KOPT-K1 (cell line): ENCODE results near the gene CFAP58.
"Not testable (repeated sequence)": the region's sequence is repeated elsewhere in the genome, so short reads cannot be mapped to it uniquely, and the experiment has no call there.

Experiments used
- H3K27ac ChIP-seq: fragments of 200-600 bp; sonication (generic); 2 replicates; pipeline ENCODE4 v1.5.1; 2016; ENCODE audit warnings: antibody characterized with exemption, mild to moderate bottlenecking, low read depth, low read length; ENCODE audit not compliant: poor library complexity, severe bottlenecking
- H3K36me3 ChIP-seq: fragments of 200-600 bp; sonication (generic); 2 replicates; pipeline ENCODE4 v1.5.1; 2017; ENCODE audit warnings: antibody characterized with exemption, mild to moderate bottlenecking, low read length, moderate library complexity; ENCODE audit not compliant: insufficient read depth
- H3K9me3 ChIP-seq: fragments of 200-600 bp; sonication (generic); 2 replicates; pipeline ENCODE4 v1.5.1; 2017; ENCODE audit warnings: antibody characterized with exemption, low read length, mild to moderate bottlenecking; ENCODE audit not compliant: insufficient read depth, poor library complexity, severe bottlenecking

CFAP58 gene

GRCh38 chr10:104447331-104447730, 93.7 kb downstream of the CFAP58 start:
- no peaks in the 10 kb centered on the region for H3K9me3 ChIP-seq
- no peak overlapping the region for H3K27ac ChIP-seq
- no peaks in the 10 kb centered on the region for H3K36me3 ChIP-seq

GRCh38 chr10:104447906-104448305, 94.3 kb downstream of the CFAP58 start:
- Histone ChIP-seq H3K36me3 (no peaks in the 10 kb centered on the region), H3K9me3 (no peaks in the 10 kb centered on the region), H3K27ac (no peak overlapping the region)

DNA sequence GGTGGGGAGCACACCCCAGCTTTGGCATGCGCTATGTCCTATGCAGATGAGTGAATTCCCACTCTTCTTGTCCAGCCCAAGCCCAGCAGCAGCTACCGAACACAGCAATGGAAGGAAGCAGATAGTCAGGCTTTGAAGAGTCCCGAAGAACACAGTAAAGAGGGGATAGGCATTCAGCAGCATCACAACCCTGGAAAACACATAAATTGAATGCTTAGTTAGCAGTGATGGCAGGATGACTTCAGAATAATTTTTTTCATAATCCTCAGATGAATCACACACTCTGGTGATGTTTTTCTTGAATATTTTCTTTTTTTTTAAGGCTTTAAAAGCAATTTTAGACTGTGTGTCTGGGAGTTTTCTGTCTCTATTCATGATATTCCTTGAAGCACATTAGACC, 95.8 kb downstream of the CFAP58 start:
- Histone ChIP-seq H3K9me3 (no peaks in the 10 kb centered on the region), H3K36me3 (no peaks in the 10 kb centered on the region), H3K27ac (no peak overlapping the region)

DNA sequence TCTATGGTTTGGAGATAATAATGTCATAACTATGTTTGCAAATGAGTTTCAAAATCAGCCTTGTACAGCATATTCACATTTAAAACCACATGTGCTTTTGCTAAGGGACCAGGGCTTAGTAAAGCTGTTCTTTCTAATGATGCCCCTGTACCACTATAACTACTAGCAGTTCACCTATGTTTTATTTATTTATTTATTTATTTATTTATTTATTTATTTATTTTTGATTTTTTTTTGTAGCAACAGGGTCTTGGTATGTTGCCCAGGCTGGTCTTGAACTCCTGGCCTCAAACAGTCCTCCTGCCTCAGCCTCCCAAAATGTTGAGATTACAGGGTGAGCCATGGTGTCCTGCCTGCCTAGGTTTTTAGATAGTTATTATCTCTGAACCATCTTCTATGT, 96.9 kb downstream of the CFAP58 start:
- no peak overlapping the region for H3K27ac ChIP-seq
- no peaks in the 10 kb centered on the region for H3K36me3 ChIP-seq
- no peaks in the 10 kb centered on the region for H3K9me3 ChIP-seq

DNA sequence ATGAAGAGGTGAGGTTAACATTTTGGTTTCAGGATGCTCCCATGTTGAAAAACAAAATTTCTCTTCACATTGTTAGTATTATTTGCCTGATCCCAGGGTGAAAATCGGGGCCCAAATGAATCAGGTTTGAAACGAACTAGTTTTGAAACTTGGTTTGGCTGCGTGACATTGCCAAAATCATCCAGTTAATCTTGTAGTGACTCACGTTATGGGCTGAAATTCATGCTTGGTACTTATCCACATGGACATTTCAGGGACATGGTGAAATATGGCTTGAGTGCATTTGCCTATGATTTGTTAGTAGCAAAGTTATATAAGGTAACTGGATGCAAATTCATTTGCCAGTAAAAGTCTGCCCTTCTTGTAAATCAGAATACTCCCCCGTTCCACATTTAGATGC, 97.3 kb downstream of the CFAP58 start:
- Histone ChIP-seq H3K27ac (no peak overlapping the region), H3K9me3 (no peaks in the 10 kb centered on the region), H3K36me3 (no peaks in the 10 kb centered on the region)

GRCh38 chr10:104452977-104453376, 99.3 kb downstream of the CFAP58 start:
- Histone ChIP-seq H3K36me3 (no peaks in the 10 kb centered on the region), H3K9me3 (no peaks in the 10 kb centered on the region), H3K27ac (no peak overlapping the region)

GRCh38 chr10:104456802-104457542, 103.3 kb downstream of the CFAP58 start:
- no peak overlapping the region for H3K27ac ChIP-seq
- H3K36me3 ChIP-seq = no peaks in the 10 kb centered on the region
- no peaks in the 10 kb centered on the region for H3K9me3 ChIP-seq

- peaks cover under 1% of the 10 kb centered on the region for H3K9me3 ChIP-seq
- no peak overlapping the region for H3K27ac ChIP-seq
- H3K36me3 ChIP-seq = no peaks in the 10 kb centered on the region
Measured at GRCh38 chr10:104457543-104457828, 103.9 kb downstream of the CFAP58 start.

- H3K27ac ChIP-seq, H3K36me3 ChIP-seq, H3K9me3 ChIP-seq: not testable (repeated sequence)
Measured at GRCh38 chr10:104465575-104465974, 111.9 kb downstream of the CFAP58 start.

DNA sequence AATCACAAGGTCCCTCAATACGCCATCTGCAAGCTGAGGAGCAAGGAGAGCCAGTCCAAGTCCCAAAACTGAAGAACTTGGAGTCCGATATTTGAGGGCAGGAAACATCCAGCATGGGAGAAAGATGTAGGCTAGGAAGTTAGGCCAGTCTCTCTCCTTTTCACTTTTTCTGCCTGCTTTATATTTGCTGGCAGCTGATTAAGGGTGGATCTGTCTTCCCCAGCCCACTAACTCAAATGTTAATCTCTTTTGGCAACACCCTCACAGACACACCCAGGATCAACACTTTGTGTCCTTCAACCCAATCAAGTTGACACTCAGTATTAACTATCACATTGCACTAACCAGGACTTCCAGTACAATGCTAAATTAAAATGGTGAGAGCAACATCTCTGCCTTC, 115.2 kb downstream of the CFAP58 start:
- H3K9me3 ChIP-seq, H3K27ac ChIP-seq, H3K36me3 ChIP-seq: not testable (repeated sequence)

- H3K36me3 ChIP-seq = no peaks in the 10 kb centered on the region
- H3K27ac ChIP-seq = no peak overlapping the region
- H3K9me3 ChIP-seq = no peaks in the 10 kb centered on the region
Measured at GRCh38 chr10:104472505-104472904, 118.9 kb downstream of the CFAP58 start.

DNA sequence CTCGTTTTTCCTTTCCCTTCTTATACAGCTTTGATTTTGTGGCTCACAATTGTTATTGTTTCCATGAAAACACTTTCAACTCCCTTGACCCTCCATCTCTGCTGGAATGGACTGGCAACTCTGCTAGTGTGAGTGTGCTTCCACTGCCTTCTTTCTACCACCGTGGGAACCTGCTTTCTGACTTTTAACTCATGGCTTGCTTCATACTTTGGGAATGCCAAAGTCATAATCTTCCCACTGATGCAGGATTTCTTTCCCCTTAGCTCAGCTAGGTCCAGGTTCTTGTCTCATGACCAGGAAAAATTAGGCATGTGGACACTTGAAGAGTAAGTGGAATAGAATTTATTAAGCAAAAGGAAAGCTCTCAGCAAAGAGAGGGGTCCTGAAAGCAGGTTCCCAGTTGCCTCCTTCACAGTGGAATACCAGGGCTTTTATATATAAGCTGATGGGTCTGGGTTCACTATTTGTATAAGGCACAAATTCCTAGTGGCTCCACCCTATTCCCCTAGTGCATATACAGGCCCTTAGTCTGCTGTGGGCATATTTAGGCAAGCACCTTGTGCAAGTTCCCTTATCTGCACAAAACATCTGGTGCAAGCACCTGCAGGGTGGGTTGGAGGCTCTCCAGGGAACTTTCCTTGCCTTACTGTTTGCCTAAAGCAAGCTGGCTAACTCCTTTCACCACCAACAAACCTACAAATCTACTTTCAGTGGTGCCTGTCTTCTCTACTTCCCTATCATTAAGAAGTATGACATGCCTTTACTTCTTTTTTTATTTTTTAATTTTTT, 119.5 kb downstream of the CFAP58 start:
- no peaks in the 10 kb centered on the region for H3K36me3 ChIP-seq
- no peaks in the 10 kb centered on the region for H3K9me3 ChIP-seq
- no peak overlapping the region for H3K27ac ChIP-seq

- H3K27ac ChIP-seq = no peak overlapping the region
- H3K36me3 ChIP-seq = no peaks in the 10 kb centered on the region
- H3K9me3 ChIP-seq = no peaks in the 10 kb centered on the region
Measured at GRCh38 chr10:104478380-104478779, 124.7 kb downstream of the CFAP58 start.

- no peaks in the 10 kb centered on the region for H3K9me3 ChIP-seq
- H3K27ac ChIP-seq = no peak overlapping the region
- H3K36me3 ChIP-seq = no peaks in the 10 kb centered on the region
Measured at GRCh38 chr10:104479906-104480593, 126.4 kb downstream of the CFAP58 start.

- Histone ChIP-seq H3K36me3 (no peaks in the 10 kb centered on the region), H3K27ac (no peak overlapping the region), H3K9me3 (no peaks in the 10 kb centered on the region)
Measured at GRCh38 chr10:104480797-104481196, 127.2 kb downstream of the CFAP58 start.
